Measurements from ENCODE around the gene DAPP1.

GRCh38 chr4:99879458-99879857 is 62.8 kb downstream of the DAPP1 start:
- TF ChIP-seq CTCF (conservative IDR thresholded peaks at IDR 0.05; ENCODE audit: low read length) (no peak), EZH2phosphoT487 (IDR thresholded peaks at IDR 0.05; ENCODE audit: borderline replicate concordance, low read depth, low read length) (no peak)
